SJCRH30 (cell line): ENCODE results near the gene GOLGA6B. TPM values are rescaled to one million over a fixed set of nuclear protein-coding genes. Genes with fewer than 3 reads are reported as not detected.
"Not testable (repeated sequence)": the region's sequence is repeated elsewhere in the genome, so short reads cannot be mapped to it uniquely, and the experiment has no call there.

Experiments
- DNase-seq, 2 experiments: peaks; one replicate each; pipeline ENCODE4 v3.0.0-alpha.2; 2015 to 2020
- H3K27ac ChIP-seq: fragments of 250-450 bp; sonication (Bioruptor Pico); 2 replicates; pipeline ENCODE4 v1.5.1; 2020; ENCODE audit warnings: mild to moderate bottlenecking, moderate library complexity
- H3K27me3 ChIP-seq: fragments of 250-450 bp; sonication (Bioruptor Pico); 2 replicates; pipeline ENCODE4 v1.5.1; 2020; ENCODE audit warnings: mild to moderate bottlenecking, moderate library complexity
- H3K36me3 ChIP-seq: fragments of 250-450 bp; sonication (Bioruptor Pico); 2 replicates; pipeline ENCODE4 v1.5.1; 2020; ENCODE audit warnings: mild to moderate bottlenecking, moderate library complexity
- H3K4me1 ChIP-seq: fragments of 250-450 bp; sonication (Bioruptor Pico); 2 replicates; pipeline ENCODE4 v1.5.1; 2020; ENCODE audit warnings: mild to moderate bottlenecking, moderate library complexity
- H3K4me3 ChIP-seq: fragments of 250-450 bp; sonication (Bioruptor Pico); 2 replicates; pipeline ENCODE4 v1.5.1; 2020; ENCODE audit warnings: mild to moderate bottlenecking, moderate library complexity
- H3K9me3 ChIP-seq: fragments of 250-450 bp; sonication (Bioruptor Pico); replicated peaks from 2 replicates; pipeline ENCODE4 v1.5.1; 2020; ENCODE audit warnings: mild to moderate bottlenecking, moderate library complexity
- total RNA-seq: library from RNA; depleted of rRNA; stranded (reverse); fragments of >200 nt; shearing (Covaris generic); gene quantifications from 2 replicates; pipeline ENCODE4 v1.2.3, GENCODE V29; 2014; rRNA removed

Gene GOLGA6B
- total RNA-seq, 1 experiment from 2014 or later: not detected

DNA sequence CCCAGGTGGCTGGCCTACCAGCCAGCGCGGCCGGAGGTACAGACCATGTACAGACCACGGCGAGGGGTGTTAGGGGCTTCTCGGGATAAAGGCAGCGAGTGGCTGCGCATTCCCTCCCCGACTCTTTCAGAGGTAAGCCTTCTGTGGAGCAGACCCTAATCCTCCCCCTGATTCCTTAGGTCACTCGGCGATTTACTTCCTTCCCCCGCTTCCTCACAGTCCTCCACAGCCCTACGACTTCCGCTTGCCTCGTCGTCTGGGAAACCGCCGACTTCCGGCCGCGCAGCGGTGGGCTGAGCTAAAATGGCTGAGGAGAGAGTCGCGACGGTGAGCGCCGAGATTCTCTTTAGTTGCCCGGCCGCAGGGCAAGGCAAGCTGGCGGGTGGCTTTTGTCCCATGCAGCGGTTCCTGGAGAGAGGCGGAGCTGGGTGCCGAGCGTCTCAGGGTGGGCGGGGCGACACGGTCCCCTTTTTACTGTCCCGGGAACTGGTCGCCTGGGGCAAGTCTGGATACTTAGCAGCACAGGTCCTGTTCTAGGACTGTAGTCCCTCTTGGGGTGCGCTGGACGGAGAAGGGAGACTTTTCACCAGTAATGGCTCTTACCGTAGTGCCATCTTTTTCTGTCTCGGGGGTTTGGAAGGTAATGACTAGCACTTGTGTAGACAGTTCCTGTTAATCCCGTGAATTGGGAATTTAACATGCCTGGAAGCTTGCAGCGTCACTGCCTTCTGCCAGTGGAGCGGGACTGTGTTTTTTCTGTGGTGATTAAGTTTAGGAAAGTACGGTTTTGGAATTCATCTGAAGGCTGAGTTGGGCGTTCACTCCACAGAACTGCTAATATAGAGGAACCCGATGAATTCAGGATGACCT, 31.7 kb downstream of the GOLGA6B start, which contains the start of the genes BBS4 and HIGD2B:
Gene BBS4, plus strand, starts transcription at position 283 of the 870 bp plus-strand sequence. Its CDS starts 21 bp downstream, at position 304.
Gene HIGD2B, minus strand, starts transcription at position 258 of the 870 bp plus-strand sequence. CDS start 9,808 bp downstream, outside the sequence.
- Histone ChIP-seq H3K9me3 (no peaks in the 10 kb centered on the region), H3K4me1 (peaks cover 4% of the 10 kb centered on the region; the same call in 1 of the 2 replicates), H3K36me3 (no peaks in the 10 kb centered on the region), H3K27me3 (no peaks in the 10 kb centered on the region), H3K4me3 (peak within 1 kb of the TSS; percentile 70), H3K27ac (peak within 1 kb of the TSS; percentile 71)
- peak; percentile 94 to 95 for DNase-seq

DNA sequence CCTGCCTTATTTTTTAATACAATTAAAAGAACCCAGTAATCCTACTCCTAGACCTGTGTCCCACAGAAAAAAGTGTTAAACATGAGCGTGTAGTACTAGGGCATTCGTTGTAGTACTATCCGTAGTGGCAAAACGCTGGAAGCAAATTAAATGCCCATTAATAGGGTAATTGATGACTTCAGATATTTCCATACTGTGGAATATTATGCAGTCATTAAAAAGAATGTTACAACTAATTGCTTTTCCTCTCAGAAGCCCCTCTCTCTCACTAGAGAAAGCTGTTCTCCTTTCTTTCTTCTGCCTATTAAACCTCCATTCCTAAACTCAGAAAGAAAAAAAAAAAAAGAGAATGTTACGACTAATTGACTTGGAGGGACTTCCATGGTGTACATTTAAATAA, 34.2 kb downstream of the GOLGA6B start:
- Histone ChIP-seq H3K9me3 (no peaks in the 10 kb centered on the region), H3K27ac (no peak overlapping the region), H3K4me3 (no peak overlapping the region), H3K36me3 (no peaks in the 10 kb centered on the region), H3K27me3 (no peaks in the 10 kb centered on the region), H3K4me1 (peaks cover 4% of the 10 kb centered on the region; the same call in 1 of the 2 replicates)
- no peak for DNase-seq

DNA sequence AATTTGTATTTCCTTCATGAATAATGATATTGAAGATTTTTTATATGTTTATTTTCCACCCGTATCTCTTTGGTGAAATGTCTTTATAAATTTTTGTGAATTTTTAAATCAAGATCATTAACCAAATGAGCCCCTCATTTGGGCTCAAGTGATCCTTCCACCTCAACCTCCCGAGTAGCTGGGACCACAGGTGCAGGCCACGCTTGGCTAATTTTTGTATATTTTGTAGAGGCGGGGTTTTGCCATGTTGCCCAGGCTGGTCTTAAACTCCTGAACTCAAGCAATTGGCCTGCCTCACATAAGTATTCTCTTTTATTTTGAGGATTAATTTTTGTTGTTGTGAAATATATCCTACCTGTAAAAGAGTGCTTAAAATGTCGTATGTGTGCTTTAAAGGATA, 36.4 kb downstream of the GOLGA6B start:
- H3K4me3 ChIP-seq: no peak overlapping the region

DNA sequence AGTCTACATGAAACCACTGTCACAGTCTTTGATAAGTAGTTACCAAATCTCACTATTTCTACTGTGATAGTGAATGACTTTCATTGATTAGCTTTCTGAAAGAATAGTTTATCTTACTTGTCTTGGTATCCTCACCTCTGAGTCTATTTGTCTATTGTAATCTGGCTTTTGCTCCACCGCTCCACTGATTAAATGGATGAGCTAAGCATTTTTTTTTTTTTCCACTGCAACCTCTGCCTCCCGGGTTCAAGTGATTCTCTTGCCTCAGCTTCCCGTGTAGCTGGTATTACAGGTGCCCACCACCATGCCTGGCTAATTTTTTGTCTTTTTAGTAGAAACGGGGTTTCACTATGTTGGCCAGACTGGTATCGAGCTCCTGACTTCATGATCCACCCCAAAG, 44.4 kb downstream of the GOLGA6B start:
- no peaks in the 10 kb centered on the region for H3K27me3 ChIP-seq
- H3K4me3 ChIP-seq: no peak overlapping the region
- H3K27ac ChIP-seq: no peak overlapping the region
- no peaks in the 10 kb centered on the region for H3K9me3 ChIP-seq
- no peaks in the 10 kb centered on the region for H3K4me1 ChIP-seq
- H3K36me3 ChIP-seq: no peaks in the 10 kb centered on the region
- DNase-seq: no peak

More for the DNA sequence above, 36.4 kb downstream of the GOLGA6B start:
- H3K9me3 ChIP-seq: no peaks in the 10 kb centered on the region
- H3K4me1 ChIP-seq: no peaks in the 10 kb centered on the region
- no peaks in the 10 kb centered on the region for H3K36me3 ChIP-seq
- H3K27me3 ChIP-seq: no peaks in the 10 kb centered on the region
- no peak for DNase-seq
- H3K27ac ChIP-seq: no peak overlapping the region

DNA sequence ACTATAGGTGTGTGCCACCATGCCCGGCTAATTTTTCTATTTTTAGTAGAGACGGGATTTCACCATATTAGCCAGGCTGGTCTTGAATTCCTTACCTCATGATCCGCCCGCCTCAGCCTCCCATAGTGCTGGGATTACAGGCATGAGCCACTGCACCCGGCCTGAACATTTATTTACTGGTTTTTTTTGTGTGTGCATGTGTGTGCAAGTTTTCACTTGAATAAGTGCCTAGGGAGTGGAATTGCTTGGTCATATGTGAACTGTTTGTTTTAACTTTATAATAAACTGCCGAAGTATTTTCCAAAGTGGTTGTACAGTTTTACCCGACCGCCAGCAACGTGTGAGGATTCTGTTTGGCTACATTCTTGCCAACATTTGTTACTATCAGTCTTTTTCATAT, 45.6 kb downstream of the GOLGA6B start:
- DNase-seq: no peak
- H3K4me1 ChIP-seq: no peaks in the 10 kb centered on the region
- no peak overlapping the region for H3K4me3 ChIP-seq

DNA sequence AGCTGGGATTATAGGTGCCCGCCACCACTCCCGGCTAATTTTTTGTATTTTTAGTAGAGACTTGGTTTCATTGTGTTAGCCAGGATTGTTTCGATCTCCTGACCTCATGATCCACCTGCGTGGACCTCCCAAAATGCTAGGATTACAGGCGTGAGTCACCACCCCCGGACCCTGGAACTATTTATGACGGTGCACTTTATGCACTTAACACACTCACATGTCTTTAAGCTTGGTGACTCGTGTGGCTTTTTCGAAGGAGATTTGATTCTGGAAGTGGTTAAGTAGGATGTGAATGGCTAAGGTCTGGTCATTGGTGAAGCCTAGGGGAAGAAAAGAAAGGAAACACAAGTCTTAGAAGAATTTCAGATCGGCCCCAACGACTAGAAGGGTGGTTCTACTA, 51.8 kb downstream of the GOLGA6B start:
- no peaks in the 10 kb centered on the region for H3K27me3 ChIP-seq
- DNase-seq: no peak
- H3K27ac ChIP-seq: no peak overlapping the region

More for the DNA sequence above, 45.6 kb downstream of the GOLGA6B start:
- Histone ChIP-seq H3K36me3 (no peaks in the 10 kb centered on the region), H3K27ac (no peak overlapping the region), H3K27me3 (no peaks in the 10 kb centered on the region), H3K9me3 (no peaks in the 10 kb centered on the region)

DNA sequence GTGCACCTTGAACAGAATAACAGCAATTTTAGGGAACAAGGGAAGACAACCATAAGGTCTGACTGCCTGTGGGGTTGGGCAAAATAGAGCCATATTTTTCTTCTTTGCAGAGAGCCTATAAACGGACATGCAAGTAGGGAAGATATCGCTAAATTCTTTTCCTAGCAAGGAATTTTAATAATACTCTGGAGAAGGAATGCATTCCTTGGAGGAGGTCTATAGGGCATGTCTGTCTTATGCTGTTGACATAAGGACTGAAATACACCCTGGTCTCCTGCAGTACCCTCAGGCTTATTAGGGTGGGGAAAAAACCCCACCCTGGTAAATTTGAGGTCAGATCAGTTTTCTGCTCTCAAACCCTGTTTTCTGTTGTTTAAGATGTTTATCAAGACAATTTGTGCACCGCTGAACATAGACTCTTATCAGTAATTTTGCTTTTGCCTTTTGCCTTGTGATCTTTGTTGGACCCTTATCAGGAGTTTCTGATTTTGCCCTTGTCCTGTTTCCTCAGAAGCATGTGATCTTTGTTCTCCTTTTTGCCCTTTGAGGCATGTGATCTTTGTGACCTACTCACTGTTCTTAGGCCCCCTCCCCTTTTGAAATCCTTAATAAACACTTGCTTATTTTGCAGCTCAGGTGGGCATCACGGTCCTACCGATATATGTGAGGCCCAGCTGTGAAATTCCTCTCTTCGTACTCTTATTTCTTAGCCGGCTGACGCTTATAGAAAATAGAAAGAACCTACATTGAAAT, 54.2 kb downstream of the GOLGA6B start:
- H3K9me3 ChIP-seq, H3K27me3 ChIP-seq, H3K36me3 ChIP-seq, DNase-seq, H3K4me3 ChIP-seq, H3K27ac ChIP-seq, H3K4me1 ChIP-seq: not testable (repeated sequence)

More for the DNA sequence above, 51.8 kb downstream of the GOLGA6B start:
- Histone ChIP-seq H3K4me3 (no peak overlapping the region), H3K4me1 (no peaks in the 10 kb centered on the region), H3K36me3 (no peaks in the 10 kb centered on the region), H3K9me3 (no peaks in the 10 kb centered on the region)

Other genes with a start within 250 kb of the GOLGA6B start
- 58.6 and 64.8 TPM in 2 replicates for gene ARIH1, start 180.4 kb upstream of the GOLGA6B start, total RNA-seq
- gene HIGD2B, start 31.5 kb downstream of the GOLGA6B start, total RNA-seq: not detected in 2 replicates
- 11.0 and 19.6 TPM in 2 replicates for gene BBS4, start 31.5 kb downstream of the GOLGA6B start, total RNA-seq
- 57.0 and 58.2 TPM in 2 replicates for gene ADPGK, start 129.1 kb downstream of the GOLGA6B start, total RNA-seq